SK-N-SH (cell line): ENCODE data around the gene TIAM1. TPM values are rescaled to one million over a fixed set of nuclear protein-coding genes. Genes with fewer than 3 reads are reported as not detected.

Source experiments
- CTCF ChIA-PET: fragments of 300-600, 350-600 bp; formaldehyde crosslinking; extraction: SDS; loops from one replicate; lab custom pipeline; 2021; lab: Yijun Ruan, JAX
- POLR2A ChIA-PET: fragments of 350-600 bp; sonication (Branson Sonifier 250); formaldehyde crosslinking; extraction: SDS; loops from one replicate; lab custom pipeline; 2020; ENCODE audit warnings: antibody characterized with exemption, inconsistent platforms; lab: Yijun Ruan, JAX
- DNase-seq: peaks from one replicate; pipeline ENCODE4 v3.0.0; 2012
- H2AFZ ChIP-seq: fragments of 200-600 bp; sonication (generic); 2 replicates; pipeline ENCODE4 v1.8.1; 2016; ENCODE audit warnings: antibody characterized with exemption, mild to moderate bottlenecking, low read depth
- H3F3A ChIP-seq: fragments of 200-600 bp; sonication (generic); replicated peaks from 2 replicates; pipeline ENCODE3; 2016; ENCODE audit warnings: antibody characterized with exemption, mild to moderate bottlenecking; ENCODE audit not compliant: insufficient read depth
- H3K27ac ChIP-seq, 2 experiments: fragments of 200-500 bp in 1 of 2; fragments of 200-600 bp in 1 of 2; sonication (Bioruptor generic) in 1 of 2; sonication (generic), shearing (Covaris generic) in 1 of 2; 2 replicates each; pipeline versions ENCODE4 v1.5.1 to v1.6.1; 2014 to 2016; ENCODE audit warnings: low read depth in 2 of 2, inconsistent platforms in 1 of 2, low read length in 1 of 2, mild to moderate bottlenecking in 1 of 2, mixed read lengths in 1 of 2
- H3K27me3 ChIP-seq: fragments of 200-600 bp; sonication (generic), shearing (Covaris generic); 2 replicates; pipeline ENCODE4 v1.6.1; 2016; ENCODE audit warnings: mixed run types; ENCODE audit not compliant: insufficient read depth
- H3K36me3 ChIP-seq, 2 experiments: fragments of 200-500 bp in 1 of 2; fragments of 200-600 bp in 1 of 2; sonication (Bioruptor generic) in 1 of 2; sonication (generic) in 1 of 2; replicated peaks in 1 of 2; 2 replicates each; pipeline versions ENCODE3 to v1.5.1; 2014 to 2016; ENCODE audit warnings: low read length in 1 of 2, mild to moderate bottlenecking in 1 of 2; ENCODE audit not compliant: insufficient read depth in 2 of 2, control insufficient read depth in 1 of 2
- H3K4me1 ChIP-seq, 2 experiments: fragments of 200-500 bp in 1 of 2; fragments of 200-600 bp in 1 of 2; sonication (Bioruptor generic) in 1 of 2; sonication (generic), shearing (Covaris generic) in 1 of 2; 2 replicates each; pipeline versions ENCODE4 v1.5.1 to v1.6.1; 2014 to 2016; ENCODE audit warnings: low read depth in 1 of 2, low read length in 1 of 2, mixed run types in 1 of 2; ENCODE audit not compliant: insufficient read depth in 2 of 2, control insufficient read depth in 1 of 2
- H3K4me2 ChIP-seq: fragments of 200-600 bp; sonication (generic), shearing (Covaris generic); 2 replicates; pipeline ENCODE4 v1.6.1; 2017; ENCODE audit warnings: mixed run types
- H3K4me3 ChIP-seq, 2 experiments: fragments of 200-500 bp in 1 of 2; fragments of 200-600 bp in 1 of 2; sonication (Bioruptor generic) in 1 of 2; sonication (generic), shearing (Covaris generic) in 1 of 2; 2 replicates each; pipeline versions ENCODE4 v1.5.1 to v1.8.1; 2014 to 2016; ENCODE audit warnings: low read depth in 2 of 2, inconsistent platforms in 1 of 2, low read length in 1 of 2, mild to moderate bottlenecking in 1 of 2, mixed read lengths in 1 of 2, moderate library complexity in 1 of 2
- H3K79me2 ChIP-seq: fragments of 200-600 bp; sonication (generic); 2 replicates; pipeline ENCODE4 v1.8.1; 2017; ENCODE audit warnings: mild to moderate bottlenecking; ENCODE audit not compliant: insufficient read depth
- H3K9ac ChIP-seq: fragments of 200-600 bp; sonication (generic); 2 replicates; pipeline ENCODE4 v1.6.1; 2017; ENCODE audit warnings: mixed run types
- H3K9me2 ChIP-seq: fragments of 200-600 bp; sonication (generic); 2 replicates; pipeline ENCODE4 v1.6.1; 2017; ENCODE audit warnings: mixed run types
- H3K9me3 ChIP-seq: fragments of 200-600 bp; sonication (generic); 2 replicates; pipeline ENCODE4 v1.6.1; 2017; ENCODE audit warnings: mixed run types, mild to moderate bottlenecking, moderate library complexity
- H4K20me1 ChIP-seq: fragments of 200-600 bp; sonication (generic); 2 replicates; pipeline ENCODE4 v1.6.1; 2017; ENCODE audit warnings: mild to moderate bottlenecking, mixed run types; ENCODE audit not compliant: insufficient read depth
- CHD2 ChIP-seq: fragments of 150-350 bp; IDR thresholded peaks from 2 replicates; pipeline ENCODE4 v1.6.1; 2018; ENCODE audit warnings: low read length; ENCODE audit not compliant: partially characterized antibody
- EP300 ChIP-seq, 2 experiments: IDR thresholded peaks; 2 replicates each; pipeline versions ENCODE4 v1.4.0 to v1.6.1; 2012; ENCODE audit warnings: borderline replicate concordance in 1 of 2, low read depth in 1 of 2, low read length in 1 of 2
- EZH2phosphoT487 ChIP-seq: fragments of 200-600 bp; sonication (generic); IDR thresholded peaks from 2 replicates; pipeline ENCODE4 v1.6.1; 2017; ENCODE audit warnings: low read depth, mixed run types, mild to moderate bottlenecking, antibody characterized with exemption, moderate library complexity, borderline replicate concordance
- FOXM1 ChIP-seq: IDR thresholded peaks from 2 replicates; pipeline ENCODE4 v1.4.0; 2012; ENCODE audit warnings: low read depth, mild to moderate bottlenecking
- GABPA ChIP-seq: IDR thresholded peaks from 2 replicates; pipeline ENCODE4 v1.4.0; 2012; ENCODE audit warnings: low read depth, mild to moderate bottlenecking
- GATA2 ChIP-seq: sonication (generic); formaldehyde crosslinking; IDR thresholded peaks from 2 replicates; pipeline ENCODE4 v1.5.0; 2020; ENCODE audit warnings: mild to moderate bottlenecking, missing genetic modification reagents
- MXI1 ChIP-seq: IDR thresholded peaks from 2 replicates; pipeline ENCODE4 v1.6.1; 2012; ENCODE audit warnings: mild to moderate bottlenecking, low read depth, low read length, improper control_type of control experiment
- NFIC ChIP-seq: IDR thresholded peaks from 2 replicates; pipeline ENCODE4 v1.4.0; 2012; ENCODE audit warnings: borderline replicate concordance
- POLR2AphosphoS5 ChIP-seq: IDR thresholded peaks from 2 replicates; pipeline ENCODE4 v1.6.1; 2012; ENCODE audit warnings: low read depth, low read length
- RAD21 ChIP-seq: IDR thresholded peaks from 2 replicates; pipeline ENCODE4 v1.6.1; 2012; ENCODE audit warnings: mild to moderate bottlenecking, low read length
- RXRA ChIP-seq: IDR thresholded peaks from 2 replicates; pipeline ENCODE4 v1.4.0; 2012; ENCODE audit warnings: low read depth, mild to moderate bottlenecking, borderline replicate concordance
- TCF12 ChIP-seq: IDR thresholded peaks from 2 replicates; pipeline ENCODE4 v1.4.0; 2012
- YY1 ChIP-seq: IDR thresholded peaks from 2 replicates; pipeline ENCODE4 v1.4.0; 2012; ENCODE audit warnings: low read depth, mild to moderate bottlenecking
- WGBS: methylation state at CpG from one replicate; pipeline ENCODE4 v1.1.6; 2017; ENCODE audit warnings: low lambda C conversion rate; 5-methylcytosine and 5-hydroxymethylcytosine counted together
- polyA plus RNA-seq, 3 experiments: library from polyadenylated mRNA; depleted of rRNA; stranded (reverse); fragments of >200 nt; gene quantifications; 2 replicates each; pipeline ENCODE4 v1.2.3, GENCODE V29; 2012
- TF ChIP-seq, protein P1 (sequence below): IDR thresholded peaks from 2 replicates; pipeline ENCODE4; 2012
- TF ChIP-seq, protein P2 (sequence below): IDR thresholded peaks from 2 replicates; pipeline ENCODE4 v1.4.0; 2012; ENCODE audit warnings: low read depth, borderline replicate concordance
- TF ChIP-seq, protein P3 (sequence below): fragments of 150-350 bp; IDR thresholded peaks from 2 replicates; pipeline ENCODE4 v1.6.1; 2016; ENCODE audit warnings: mild to moderate bottlenecking, low read depth, low read length
- TF ChIP-seq, protein P4 (sequence below): IDR thresholded peaks from 2 replicates; pipeline ENCODE4 v1.4.0; 2012; ENCODE audit warnings: low read depth

TIAM1 gene
- polyA plus RNA-seq, 1 of the 3 experiments (the other 2 are of a cell fraction): 1.7 TPM

DNA sequence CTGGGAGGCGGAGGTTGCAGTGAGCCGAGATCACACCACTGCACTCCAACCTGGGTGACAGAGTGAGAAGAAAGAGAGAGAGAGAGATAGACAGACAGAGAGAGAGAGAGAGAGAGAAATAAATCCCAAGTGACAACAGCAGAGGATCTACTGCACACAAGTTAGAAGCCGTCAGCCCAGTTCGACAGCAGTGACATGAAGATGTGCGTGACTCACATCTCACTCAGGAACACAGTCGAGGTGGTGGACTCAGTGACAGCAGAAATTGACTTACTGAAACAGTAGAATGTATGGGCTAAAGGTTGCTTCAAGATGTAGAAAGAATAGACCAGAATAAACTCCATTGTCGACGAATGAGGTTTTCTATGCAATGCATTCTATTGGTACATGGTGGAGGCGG, 228.8 kb downstream of the TIAM1 start:
- ChIA-PET POLR2A (no interaction called here), CTCF (interaction anchor here (1.6 kb wide), 1 partner anchor 70 kb away, joined by 4 read pairs; no protein-coding TSS in a partner anchor)
- no peaks in the 10 kb centered on the region for H3K79me2 ChIP-seq
- no peaks in the 10 kb centered on the region for H4K20me1 ChIP-seq
- no peak overlapping the region for H3K4me3 ChIP-seq
- DNase-seq: no peak
- no peaks in the 10 kb centered on the region for H3K9me2 ChIP-seq
- H3K27ac ChIP-seq: no peak overlapping the region
- H3K9me3 ChIP-seq: no peaks in the 10 kb centered on the region
- no peaks in the 10 kb centered on the region for H3K27me3 ChIP-seq
- no peak overlapping the region for H3K4me2 ChIP-seq
- no peak overlapping the region for H2AFZ ChIP-seq
- H3K36me3 ChIP-seq: no peaks in the 10 kb centered on the region
- WGBS: 72% methylated on average over 9 of the region's 9 CpGs
- no peak overlapping the region for H3K9ac ChIP-seq
- peaks cover 4 to 7% of the 10 kb centered on the region in 2 experiments; a peak in 3 of 4 replicates for H3K4me1 ChIP-seq
- TF ChIP-seq GATA2 (CRISPR knock-in tag) (no peak), RAD21 (no peak), GABPA (no peak), CHD2 (no peak), POLR2AphosphoS5 (no peak), EP300 (IDR thresholded peaks at IDR 0.05; ENCODE audit: borderline replicate concordance in 1 of 2, low read depth in 1 of 2, low read length in 1 of 2) (no peak), FOXM1 (no peak), NFIC (no peak), TCF12 (no peak), MXI1 (no peak), EZH2phosphoT487 (no peak)
- TF ChIP-seq, protein P1, sequence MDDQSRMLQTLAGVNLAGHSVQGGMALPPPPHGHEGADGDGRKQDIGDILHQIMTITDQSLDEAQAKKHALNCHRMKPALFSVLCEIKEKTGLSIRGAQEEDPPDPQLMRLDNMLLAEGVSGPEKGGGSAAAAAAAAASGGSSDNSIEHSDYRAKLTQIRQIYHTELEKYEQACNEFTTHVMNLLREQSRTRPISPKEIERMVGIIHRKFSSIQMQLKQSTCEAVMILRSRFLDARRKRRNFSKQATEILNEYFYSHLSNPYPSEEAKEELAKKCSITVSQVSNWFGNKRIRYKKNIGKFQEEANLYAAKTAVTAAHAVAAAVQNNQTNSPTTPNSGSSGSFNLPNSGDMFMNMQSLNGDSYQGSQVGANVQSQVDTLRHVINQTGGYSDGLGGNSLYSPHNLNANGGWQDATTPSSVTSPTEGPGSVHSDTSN: no peak
- TF ChIP-seq, protein P2, sequence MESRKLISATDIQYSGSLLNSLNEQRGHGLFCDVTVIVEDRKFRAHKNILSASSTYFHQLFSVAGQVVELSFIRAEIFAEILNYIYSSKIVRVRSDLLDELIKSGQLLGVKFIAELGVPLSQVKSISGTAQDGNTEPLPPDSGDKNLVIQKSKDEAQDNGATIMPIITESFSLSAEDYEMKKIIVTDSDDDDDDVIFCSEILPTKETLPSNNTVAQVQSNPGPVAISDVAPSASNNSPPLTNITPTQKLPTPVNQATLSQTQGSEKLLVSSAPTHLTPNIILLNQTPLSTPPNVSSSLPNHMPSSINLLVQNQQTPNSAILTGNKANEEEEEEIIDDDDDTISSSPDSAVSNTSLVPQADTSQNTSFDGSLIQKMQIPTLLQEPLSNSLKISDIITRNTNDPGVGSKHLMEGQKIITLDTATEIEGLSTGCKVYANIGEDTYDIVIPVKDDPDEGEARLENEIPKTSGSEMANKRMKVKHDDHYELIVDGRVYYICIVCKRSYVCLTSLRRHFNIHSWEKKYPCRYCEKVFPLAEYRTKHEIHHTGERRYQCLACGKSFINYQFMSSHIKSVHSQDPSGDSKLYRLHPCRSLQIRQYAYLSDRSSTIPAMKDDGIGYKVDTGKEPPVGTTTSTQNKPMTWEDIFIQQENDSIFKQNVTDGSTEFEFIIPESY: no peak
- TF ChIP-seq, protein P3, sequence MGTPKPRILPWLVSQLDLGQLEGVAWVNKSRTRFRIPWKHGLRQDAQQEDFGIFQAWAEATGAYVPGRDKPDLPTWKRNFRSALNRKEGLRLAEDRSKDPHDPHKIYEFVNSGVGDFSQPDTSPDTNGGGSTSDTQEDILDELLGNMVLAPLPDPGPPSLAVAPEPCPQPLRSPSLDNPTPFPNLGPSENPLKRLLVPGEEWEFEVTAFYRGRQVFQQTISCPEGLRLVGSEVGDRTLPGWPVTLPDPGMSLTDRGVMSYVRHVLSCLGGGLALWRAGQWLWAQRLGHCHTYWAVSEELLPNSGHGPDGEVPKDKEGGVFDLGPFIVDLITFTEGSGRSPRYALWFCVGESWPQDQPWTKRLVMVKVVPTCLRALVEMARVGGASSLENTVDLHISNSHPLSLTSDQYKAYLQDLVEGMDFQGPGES: no peak
- peaks cover 10% of the 10 kb centered on the region for H3F3A ChIP-seq

- no peaks in the 10 kb centered on the region for H3K79me2 ChIP-seq
- H3K27me3 ChIP-seq: no peaks in the 10 kb centered on the region
- no peak overlapping the region for H3K27ac ChIP-seq
- no peaks in the 10 kb centered on the region for H3K9me2 ChIP-seq
- peaks cover 0 to 2% of the 10 kb centered on the region in 2 experiments; a peak in 1 of 4 replicates for H3K4me1 ChIP-seq
- 55% methylated on average over 3 of the region's 6 CpGs for WGBS
- H3K9ac ChIP-seq: no peak overlapping the region
- no peak overlapping the region for H3K4me3 ChIP-seq
- no peaks in the 10 kb centered on the region for H3F3A ChIP-seq
- H2AFZ ChIP-seq: no peak overlapping the region
- H3K4me2 ChIP-seq: no peak overlapping the region
- ChIA-PET CTCF (interaction anchor here (1.7 to 6.2 kb wide), 5 partner anchors 12 to 492 kb away, joined by 5 to 114 read pairs (median 21); no protein-coding TSS in a partner anchor), POLR2A (interaction anchor here (0.6 kb wide), 1 partner anchor 49 kb away, joined by 4 read pairs; no protein-coding TSS in a partner anchor)
- H4K20me1 ChIP-seq: no peaks in the 10 kb centered on the region
- H3K36me3 ChIP-seq: no peaks in the 10 kb centered on the region
- TF ChIP-seq NFIC (no peak), YY1 (no peak), RXRA (no peak), GABPA (no peak)
- TF ChIP-seq, protein P4, sequence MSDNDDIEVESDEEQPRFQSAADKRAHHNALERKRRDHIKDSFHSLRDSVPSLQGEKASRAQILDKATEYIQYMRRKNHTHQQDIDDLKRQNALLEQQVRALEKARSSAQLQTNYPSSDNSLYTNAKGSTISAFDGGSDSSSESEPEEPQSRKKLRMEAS: no peak
- DNase-seq: no peak
- no peaks in the 10 kb centered on the region for H3K9me3 ChIP-seq
Measured at GRCh38 chr21:31111093-31111492, 233.0 kb downstream of the TIAM1 start.
